GDM1 (cell line): ENCODE results near the gene CAMK4.
"Not testable (repeated sequence)": the region's sequence is repeated elsewhere in the genome, so short reads cannot be mapped to it uniquely, and the experiment has no call there.

ENCODE experiments used
- DNase-seq: peaks from one replicate; lab custom pipeline; 2025; lab: John Stamatoyannopoulos, UW

Gene CAMK4

GRCh38 chr5:111256128-111256527 lies 31.9 kb downstream of the CAMK4 start:
- DNase-seq, result no peak

GRCh38 chr5:111257610-111258009 lies 33.4 kb downstream of the CAMK4 start:
- not testable (repeated sequence) for DNase-seq

GRCh38 chr5:111259636-111260035 lies 35.5 kb downstream of the CAMK4 start:
- DNase-seq, result no peak

- no peak for DNase-seq
Observed at GRCh38 chr5:111261610-111262009, 37.4 kb downstream of the CAMK4 start.

GRCh38 chr5:111262153-111262552 lies 38.0 kb downstream of the CAMK4 start:
- DNase-seq, result no peak

- DNase-seq, result no peak
Observed at GRCh38 chr5:111262815-111263214, 38.6 kb downstream of the CAMK4 start.

- no peak for DNase-seq
Observed at GRCh38 chr5:111266491-111266890, 42.3 kb downstream of the CAMK4 start.

GRCh38 chr5:111268300-111268699 lies 44.1 kb downstream of the CAMK4 start:
- no peak for DNase-seq

GRCh38 chr5:111271885-111272284 lies 47.7 kb downstream of the CAMK4 start:
- no peak for DNase-seq

GRCh38 chr5:111277061-111277460 lies 52.9 kb downstream of the CAMK4 start:
- DNase-seq, result no peak

- peak; percentile 28 for DNase-seq
Observed at GRCh38 chr5:111278858-111279504, 54.8 kb downstream of the CAMK4 start.

- no peak for DNase-seq
Observed at GRCh38 chr5:111280282-111280951, 56.2 kb downstream of the CAMK4 start.

GRCh38 chr5:111282798-111283197 lies 58.6 kb downstream of the CAMK4 start:
- no peak for DNase-seq

GRCh38 chr5:111284825-111285224 lies 60.6 kb downstream of the CAMK4 start:
- DNase-seq, result no peak

- no peak for DNase-seq
Observed at GRCh38 chr5:111294551-111294950, 70.4 kb downstream of the CAMK4 start.

GRCh38 chr5:111295649-111296048 lies 71.5 kb downstream of the CAMK4 start:
- no peak for DNase-seq

GRCh38 chr5:111296570-111296969 lies 72.4 kb downstream of the CAMK4 start:
- DNase-seq, result no peak

- no peak for DNase-seq
Observed at GRCh38 chr5:111299067-111299481, 74.9 kb downstream of the CAMK4 start.

- DNase-seq, result no peak
Observed at GRCh38 chr5:111299831-111300432, 75.7 kb downstream of the CAMK4 start.

GRCh38 chr5:111301264-111301663 lies 77.1 kb downstream of the CAMK4 start:
- DNase-seq, result no peak

- not testable (repeated sequence) for DNase-seq
Observed at GRCh38 chr5:111302043-111302442, 77.9 kb downstream of the CAMK4 start.

- DNase-seq, result no peak
Observed at GRCh38 chr5:111308951-111309350, 84.8 kb downstream of the CAMK4 start.

GRCh38 chr5:111309384-111309783 lies 85.2 kb downstream of the CAMK4 start:
- DNase-seq, result no peak
